HFFc6 (cell line): ENCODE results near the gene SYP. TPM values are rescaled to one million over a fixed set of nuclear protein-coding genes. Genes with fewer than 3 reads are reported as not detected.

ENCODE experiments used
- DNase-seq: peaks from one replicate; pipeline ENCODE4 v3.0.0-alpha.2; 2018
- H3K27ac Mint-ChIP-seq: 2 replicates; pipeline ENCODE4 v1.8.0; 2020; ENCODE audit warnings: mild to moderate bottlenecking, mixed read lengths
- H3K27me3 Mint-ChIP-seq: 2 replicates; pipeline ENCODE4 v1.8.0; 2021; ENCODE audit warnings: mild to moderate bottlenecking, moderate library complexity, mixed read lengths; ENCODE audit not compliant: insufficient read depth
- H3K36me3 Mint-ChIP-seq: 2 replicates; pipeline ENCODE4 v1.8.0; 2021; ENCODE audit warnings: low read depth, mixed read lengths
- H3K4me1 Mint-ChIP-seq: 2 replicates; pipeline ENCODE4 v1.8.0; 2020; ENCODE audit warnings: low read depth, mixed read lengths
- H3K4me3 Mint-ChIP-seq: 2 replicates; pipeline ENCODE4 v1.8.0; 2020; ENCODE audit warnings: mild to moderate bottlenecking, moderate library complexity, mixed read lengths
- H3K9me3 Mint-ChIP-seq: 2 replicates; pipeline ENCODE4 v1.8.0; 2020; ENCODE audit warnings: mild to moderate bottlenecking, mixed read lengths
- total RNA-seq, 6 experiments: library from RNA; stranded (reverse); fragmentation: NEBNext Ultra II Directional; extraction: Animal tissue kit (Norgen Biotek cat#: 25700); gene quantifications; 2 replicates in 1 of 6; 3 replicates in 5 of 6; pipeline ENCODE4 v1.2.3, GENCODE V29; 2021
- TF ChIP-seq, protein P1 (sequence below): fragments of 200-600 bp; sonication (generic); IDR thresholded peaks from 2 replicates; pipeline ENCODE4 v1.5.0; 2021; ENCODE audit warnings: antibody characterized with exemption, mild to moderate bottlenecking

SYP gene
- total RNA-seq, 6 experiments from 2014 or later = 0.11 to 0.34 (median 0.24) TPM

DNA sequence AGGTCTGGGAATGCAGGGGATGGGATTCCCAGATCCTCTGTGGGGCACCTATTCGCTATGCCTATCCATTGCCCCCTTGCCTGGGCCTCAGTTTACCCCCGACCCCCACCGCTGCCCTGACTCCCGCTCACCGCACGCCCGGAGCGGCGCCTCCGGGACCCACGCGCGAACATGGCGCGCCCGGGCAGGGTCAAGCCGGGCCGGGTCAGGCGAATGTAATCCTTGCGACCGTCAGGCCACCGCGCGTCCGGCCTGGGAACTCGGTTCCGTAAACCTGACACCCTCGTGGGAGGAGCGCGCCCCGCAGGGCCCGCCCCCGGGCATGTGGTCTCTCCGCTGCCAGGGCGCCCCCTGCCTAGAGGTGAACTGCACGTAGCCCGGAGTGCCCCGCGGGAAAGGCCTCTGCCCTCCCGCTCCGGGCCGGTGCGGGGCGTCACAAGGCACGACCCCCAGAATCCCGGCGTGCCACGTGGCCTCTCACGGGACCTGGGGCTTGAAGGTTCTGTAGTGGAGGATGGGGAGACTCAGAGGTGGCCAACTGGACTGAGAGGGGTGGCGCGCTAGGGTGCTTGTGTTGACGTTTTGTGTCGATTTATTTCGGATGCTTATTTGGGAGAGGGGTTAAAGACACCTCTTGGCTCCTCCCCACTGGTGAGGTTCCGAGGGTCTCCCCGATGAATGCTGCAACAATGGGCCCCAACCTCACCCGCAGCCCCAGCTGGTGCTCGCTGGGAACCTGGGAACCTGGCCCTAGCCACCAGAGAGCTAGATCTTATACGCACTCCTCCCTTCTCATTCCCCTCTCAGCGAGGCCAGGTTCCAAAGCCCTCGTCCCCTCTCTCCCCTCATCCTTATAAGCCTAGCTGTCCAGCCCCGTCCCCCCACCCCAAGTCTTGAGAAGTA lies 13.6 kb downstream of the SYP start, which contains the start of gene PRICKLE3:
Gene PRICKLE3, minus strand, starts transcription at position 249 of the 903 bp plus-strand sequence. Its CDS starts 76 bp downstream, at position 173.
- no peaks in the 10 kb centered on the region for H3K9me3 Mint-ChIP-seq
- peak within 1 kb of the TSS; percentile 61 for H3K27ac Mint-ChIP-seq

DNA sequence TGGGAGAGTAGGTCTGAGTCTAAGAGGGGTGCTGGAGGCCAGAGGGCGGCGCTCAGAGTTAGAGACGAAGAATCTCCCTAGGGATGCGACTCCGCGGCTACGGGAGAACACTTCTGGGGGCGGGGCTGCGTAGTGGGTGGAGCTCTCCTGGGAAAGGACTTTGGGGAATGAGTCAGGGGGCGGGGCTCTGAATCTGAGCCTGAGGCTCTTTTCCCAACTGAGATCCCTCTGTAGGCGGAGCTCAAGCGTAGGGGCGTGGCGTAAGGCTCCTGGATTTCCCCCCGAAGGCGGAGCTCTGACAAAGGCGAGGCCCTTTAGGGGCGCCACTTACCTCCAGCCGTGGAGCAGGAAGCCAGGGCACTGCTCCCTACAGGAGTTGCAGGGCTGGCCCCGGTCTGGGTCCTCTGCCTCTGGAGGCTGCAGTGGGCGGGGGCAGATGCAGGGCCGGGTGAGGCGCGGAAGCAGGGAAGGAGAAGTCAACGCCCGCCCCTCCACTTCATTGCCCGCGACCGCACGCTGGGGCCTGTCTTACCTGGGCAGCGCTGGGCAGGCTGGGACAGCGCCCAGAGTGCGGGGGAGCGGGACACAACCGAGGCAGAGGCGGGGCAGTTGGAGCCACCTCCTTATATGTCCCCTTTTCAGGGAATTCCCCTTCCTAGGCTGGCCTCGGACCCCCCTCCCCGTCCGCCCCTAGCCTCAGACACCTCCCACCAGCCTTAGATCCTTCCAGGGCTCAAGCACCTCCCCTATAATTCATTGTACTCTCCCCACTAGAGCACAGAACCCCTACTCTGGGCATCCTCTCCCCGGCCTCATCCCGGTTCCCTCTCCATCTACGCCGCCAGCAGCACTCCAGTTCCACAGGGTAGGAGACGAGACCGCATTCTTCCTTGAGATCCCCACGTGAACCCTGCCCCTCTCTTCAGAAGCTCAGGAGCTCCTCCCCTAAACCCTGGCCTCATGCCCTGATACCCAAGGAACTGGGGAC lies 15.4 kb downstream of the SYP start:
- peak; percentile 57 for DNase-seq
- Mint-ChIP-seq H3K27me3 (no peaks in the 10 kb centered on the region; the same call in 1 of the 2 replicates), H3K4me3 (peak overlapping the region; percentile 73), H3K36me3 (peaks cover 12% of the 10 kb centered on the region), H3K9me3 (no peaks in the 10 kb centered on the region), H3K4me1 (peaks cover 7% of the 10 kb centered on the region), H3K27ac (peak overlapping the region; percentile 62)
- TF ChIP-seq, protein P1, sequence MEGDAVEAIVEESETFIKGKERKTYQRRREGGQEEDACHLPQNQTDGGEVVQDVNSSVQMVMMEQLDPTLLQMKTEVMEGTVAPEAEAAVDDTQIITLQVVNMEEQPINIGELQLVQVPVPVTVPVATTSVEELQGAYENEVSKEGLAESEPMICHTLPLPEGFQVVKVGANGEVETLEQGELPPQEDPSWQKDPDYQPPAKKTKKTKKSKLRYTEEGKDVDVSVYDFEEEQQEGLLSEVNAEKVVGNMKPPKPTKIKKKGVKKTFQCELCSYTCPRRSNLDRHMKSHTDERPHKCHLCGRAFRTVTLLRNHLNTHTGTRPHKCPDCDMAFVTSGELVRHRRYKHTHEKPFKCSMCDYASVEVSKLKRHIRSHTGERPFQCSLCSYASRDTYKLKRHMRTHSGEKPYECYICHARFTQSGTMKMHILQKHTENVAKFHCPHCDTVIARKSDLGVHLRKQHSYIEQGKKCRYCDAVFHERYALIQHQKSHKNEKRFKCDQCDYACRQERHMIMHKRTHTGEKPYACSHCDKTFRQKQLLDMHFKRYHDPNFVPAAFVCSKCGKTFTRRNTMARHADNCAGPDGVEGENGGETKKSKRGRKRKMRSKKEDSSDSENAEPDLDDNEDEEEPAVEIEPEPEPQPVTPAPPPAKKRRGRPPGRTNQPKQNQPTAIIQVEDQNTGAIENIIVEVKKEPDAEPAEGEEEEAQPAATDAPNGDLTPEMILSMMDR = no peak

More for the DNA sequence above, 13.6 kb downstream of the SYP start, which contains the start of gene PRICKLE3:
- TF ChIP-seq, protein P1 = peak; percentile 62
- DNase-seq = peak; percentile 31
- Mint-ChIP-seq H3K36me3 (peaks cover 7% of the 10 kb centered on the region), H3K27me3 (no peaks in the 10 kb centered on the region; the same call in 1 of the 2 replicates), H3K4me1 (peaks cover 11% of the 10 kb centered on the region), H3K4me3 (peak within 1 kb of the TSS; percentile 73)

DNA sequence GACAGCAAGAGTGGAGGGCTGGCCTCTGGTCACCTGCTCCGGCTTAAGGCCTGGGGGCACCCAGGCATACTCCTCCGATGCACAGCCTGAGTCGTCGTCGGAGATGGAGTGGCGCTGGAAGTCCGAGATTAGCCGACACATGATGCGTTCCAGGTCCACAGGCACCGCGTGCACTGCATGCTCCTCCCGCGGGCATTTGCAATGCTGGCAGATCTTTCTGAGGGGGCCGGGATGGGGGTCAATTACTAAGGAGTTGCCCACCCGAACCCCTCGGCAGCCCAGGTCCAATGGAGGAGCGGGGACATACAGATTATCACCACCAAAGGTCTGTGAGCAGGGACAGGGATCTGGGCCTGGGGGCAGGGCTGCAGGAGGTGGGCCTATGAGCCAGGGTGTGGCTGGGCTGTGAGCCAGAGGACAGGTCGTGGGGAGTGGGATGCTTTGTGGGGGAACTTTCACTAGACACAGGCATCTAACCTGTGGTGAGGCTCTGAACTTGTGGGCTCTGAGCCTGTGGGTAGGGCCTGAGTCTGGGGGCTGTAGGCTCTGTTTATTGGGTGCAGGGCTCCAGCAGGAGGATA lies 16.2 kb downstream of the SYP start:
- Mint-ChIP-seq H3K4me3 (peak overlapping the region; percentile 66; the same call in 1 of the 2 replicates), H3K9me3 (no peaks in the 10 kb centered on the region), H3K27me3 (no peaks in the 10 kb centered on the region; the same call in 1 of the 2 replicates), H3K36me3 (peaks cover 18% of the 10 kb centered on the region), H3K27ac (peak overlapping the region; percentile 62), H3K4me1 (peaks cover 4% of the 10 kb centered on the region; the same call in 1 of the 2 replicates)
- TF ChIP-seq, protein P1 = no peak
- no peak for DNase-seq

DNA sequence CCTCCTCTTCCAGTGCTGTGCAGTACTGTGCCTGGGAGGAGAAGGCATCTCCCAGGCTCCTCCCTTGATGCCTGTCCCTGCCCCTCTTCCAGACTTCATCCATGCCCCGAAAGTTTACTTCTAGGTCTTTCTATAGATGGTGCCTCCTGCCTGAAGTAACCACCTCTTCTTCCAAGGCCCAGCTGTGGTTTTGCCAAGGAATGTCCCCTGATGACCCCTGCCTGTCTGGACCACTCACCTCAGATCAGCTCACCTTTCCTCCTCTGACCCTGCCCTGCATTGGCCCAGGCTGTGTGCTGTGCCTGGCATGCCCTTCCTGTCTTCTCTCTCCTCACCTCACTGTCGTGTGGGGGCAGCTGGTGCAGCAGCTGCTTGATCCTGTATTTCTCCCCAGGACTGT lies 20.6 kb downstream of the SYP start:
- peaks cover 4% of the 10 kb centered on the region for H3K4me1 Mint-ChIP-seq
- no peaks in the 10 kb centered on the region for H3K27me3 Mint-ChIP-seq
- peaks cover 29% of the 10 kb centered on the region for H3K36me3 Mint-ChIP-seq
- H3K27ac Mint-ChIP-seq = no peak overlapping the region
- no peak overlapping the region for H3K4me3 Mint-ChIP-seq
- no peak for DNase-seq
- H3K9me3 Mint-ChIP-seq = no peaks in the 10 kb centered on the region
- TF ChIP-seq, protein P1 = no peak

DNA sequence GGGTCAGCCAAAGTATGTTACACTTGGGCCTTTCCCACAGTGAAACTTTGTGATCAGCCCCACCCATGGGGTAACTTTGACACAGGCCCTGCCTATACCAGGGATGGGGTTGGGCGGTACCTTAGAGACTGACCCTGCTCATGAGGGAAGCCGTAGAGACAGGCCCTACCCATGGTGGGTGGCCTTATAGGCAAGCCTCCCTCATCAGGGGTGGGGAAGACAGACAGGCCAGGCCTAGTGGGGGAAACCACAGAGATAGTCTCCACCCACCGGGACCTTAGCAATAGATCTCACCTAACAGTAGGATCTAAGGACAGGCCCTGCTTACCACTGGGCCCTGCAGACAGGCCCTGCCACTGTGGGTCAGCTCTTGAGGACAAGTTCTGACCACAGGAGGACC lies 21.5 kb downstream of the SYP start:
- Mint-ChIP-seq H3K36me3 (peaks cover 29% of the 10 kb centered on the region), H3K27ac (no peak overlapping the region), H3K27me3 (no peaks in the 10 kb centered on the region), H3K4me1 (no peaks in the 10 kb centered on the region; the same call in 1 of the 2 replicates), H3K4me3 (no peak overlapping the region), H3K9me3 (no peaks in the 10 kb centered on the region)
- TF ChIP-seq, protein P1 = no peak
- DNase-seq = no peak
